Measurements from ENCODE around the gene TRIM7. TPM values are rescaled to one million over a fixed set of nuclear protein-coding genes. Genes with fewer than 3 reads are reported as not detected.
"Not testable (repeated sequence)": the region's sequence is repeated elsewhere in the genome, so short reads cannot be mapped to it uniquely, and the experiment has no call there.

The TRIM7 gene
- total RNA-seq, 1 donor from 2014 or later, result 6.4 TPM

DNA sequence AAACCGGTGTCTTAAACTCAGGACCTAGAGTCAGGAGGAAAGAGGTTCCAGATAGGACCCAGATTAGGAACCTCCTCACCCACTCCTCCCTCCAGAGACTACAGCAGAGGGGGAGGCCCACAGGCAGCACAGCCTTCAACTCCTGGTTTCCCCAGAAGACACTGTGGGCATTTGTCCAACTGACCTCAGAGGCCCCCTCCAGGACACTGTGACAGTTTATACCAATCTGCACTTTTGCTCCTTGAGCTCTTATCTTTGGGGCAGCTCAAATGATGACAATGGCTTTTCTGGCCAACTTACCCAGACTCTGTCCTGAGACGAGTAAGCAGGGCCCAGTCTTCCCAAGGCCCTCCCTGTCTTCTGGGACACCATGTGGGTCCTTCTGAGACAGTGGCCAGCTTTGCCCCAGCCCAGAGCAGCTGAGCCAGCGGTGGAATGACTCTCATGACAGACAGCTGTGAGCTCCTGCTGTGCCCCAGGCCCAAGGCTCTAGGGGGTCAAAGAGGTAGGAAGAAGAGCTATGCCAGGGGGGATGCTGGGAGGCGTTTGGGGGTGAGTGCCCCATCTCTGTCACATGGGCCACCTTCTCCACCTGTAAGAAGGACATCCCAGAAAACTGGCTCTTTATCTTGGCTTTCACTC, 43.3 kb downstream of the TRIM7 start:
- intact Hi-C loops (cut with DNase I), result no loop called here
- no peak for DNase-seq (ENCODE audit: low spot score)

GRCh38 chr5:181160755-181161533, 44.1 kb downstream of the TRIM7 start:
- intact Hi-C loops (cut with DNase I); DNase-seq (ENCODE audit: low spot score): not testable (repeated sequence)

DNA sequence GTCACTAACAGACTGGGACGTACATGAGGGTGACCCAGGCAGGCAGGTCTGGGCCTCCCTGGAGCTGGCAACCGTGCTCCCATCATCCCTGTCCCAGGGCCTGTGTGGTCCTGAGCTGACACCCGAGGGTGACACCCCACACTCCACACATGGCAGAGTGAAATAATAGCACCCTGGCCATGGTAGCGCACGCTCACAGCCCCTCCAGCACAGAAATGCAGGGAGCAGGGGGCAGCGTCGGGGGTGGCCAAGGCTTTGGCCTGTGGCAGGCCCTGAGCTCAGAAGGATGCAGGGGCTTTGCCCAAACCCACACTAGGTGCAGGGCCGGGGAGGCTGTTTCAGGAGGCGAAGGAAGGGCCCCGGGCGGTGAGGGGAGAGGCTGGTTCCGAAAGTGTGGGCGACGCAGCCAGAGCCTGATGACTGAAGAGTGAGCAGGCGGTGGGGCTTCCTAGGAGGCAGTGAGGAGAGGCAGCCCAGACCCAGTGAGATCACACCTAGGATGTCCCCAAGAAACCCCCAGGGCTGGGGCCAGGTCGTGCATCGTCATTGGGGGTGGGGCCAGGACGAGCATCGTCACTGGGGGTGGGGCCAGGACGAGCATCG, 44.7 kb downstream of the TRIM7 start:
- intact Hi-C loops (cut with DNase I), result no loop called here
- no peak for DNase-seq (ENCODE audit: low spot score)

DNA sequence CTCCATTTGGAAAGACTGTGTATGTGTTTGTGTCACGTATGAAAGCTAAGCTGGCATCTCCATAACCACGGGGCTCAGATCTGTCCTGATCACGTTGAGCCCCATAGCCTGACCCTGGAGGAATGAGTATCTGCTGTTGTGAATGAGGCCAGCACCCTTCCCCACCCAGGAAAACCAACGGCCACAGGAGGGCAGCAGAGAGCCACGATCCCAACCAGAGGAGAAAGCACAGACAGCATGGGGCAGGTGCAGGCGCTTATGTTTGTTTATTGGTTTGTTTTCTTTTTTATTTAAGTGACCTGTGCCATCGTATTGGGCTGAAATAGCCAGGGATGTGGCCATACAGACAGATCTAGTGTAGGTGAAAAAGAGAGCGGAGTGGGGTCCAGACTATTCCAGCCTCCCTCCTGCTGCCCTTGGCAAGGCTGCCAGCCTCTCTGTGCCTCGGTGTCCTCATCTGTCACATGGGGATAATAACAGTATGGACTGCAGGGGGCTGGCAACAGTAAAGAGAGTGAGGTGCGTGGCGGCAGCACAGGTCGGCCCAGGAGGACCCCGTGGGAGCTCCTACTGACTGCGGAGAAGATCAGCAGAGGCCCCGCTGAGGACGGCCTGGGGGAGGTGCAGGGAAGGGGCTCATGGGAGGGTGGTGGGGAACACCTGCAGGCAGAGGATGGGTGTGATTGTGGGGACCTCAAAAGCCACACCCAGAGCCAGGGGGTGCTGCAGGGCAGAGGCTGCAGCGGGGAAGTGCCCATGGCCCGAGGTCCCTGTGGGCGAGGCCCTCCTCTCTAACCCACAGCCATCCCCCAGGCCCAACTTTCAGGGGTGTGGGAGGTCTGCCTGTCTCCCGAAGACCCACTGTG, 45.5 kb downstream of the TRIM7 start:
- intact Hi-C loops (cut with DNase I), result loop anchor here (5.0 to 10.0 kb wide), 2 partner anchors 285 to 372 kb away; no protein-coding TSS in a partner anchor
- peak; percentile 92 for DNase-seq (ENCODE audit: low spot score)

GRCh38 chr5:181158869-181159268, 46.1 kb downstream of the TRIM7 start:
- intact Hi-C loops (cut with DNase I), result loop anchor here (5.0 to 10.0 kb wide), 2 partner anchors 284 to 372 kb away; no protein-coding TSS in a partner anchor

DNA sequence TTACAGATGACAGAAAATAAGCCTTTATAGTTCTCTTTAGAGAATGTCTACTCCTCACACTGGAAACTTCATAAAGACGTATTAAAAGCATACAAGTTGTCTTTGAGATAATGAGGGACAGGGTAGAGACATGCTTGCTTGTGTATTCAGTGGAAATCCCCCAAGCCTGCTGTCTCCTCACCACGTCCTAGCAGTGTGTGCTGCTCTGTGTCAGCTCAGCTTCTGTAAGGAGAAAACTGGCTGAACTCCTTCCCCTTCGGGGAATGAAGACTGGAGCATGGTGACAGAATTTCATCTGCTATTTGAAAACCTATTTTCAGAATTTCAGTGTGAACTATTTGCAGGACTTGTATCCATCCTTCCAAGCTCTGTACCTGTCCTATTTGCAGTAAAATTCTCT, 48.2 kb downstream of the TRIM7 start:
- no peak for DNase-seq (ENCODE audit: low spot score)
- intact Hi-C loops (cut with DNase I), result loop anchor here (5.0 to 10.0 kb wide), 2 partner anchors 282 to 369 kb away; no protein-coding TSS in a partner anchor

More at GRCh38 chr5:181158869-181159268, 46.1 kb downstream of the TRIM7 start:
- no peak for DNase-seq (ENCODE audit: low spot score)

GRCh38 chr5:181153814-181154213, 51.2 kb downstream of the TRIM7 start:
- intact Hi-C loops (cut with DNase I), result loop anchor here (10.0 kb wide), 1 partner anchor 279 kb away; no protein-coding TSS in a partner anchor
- no peak for DNase-seq (ENCODE audit: low spot score)

GRCh38 chr5:181152406-181152805, 52.6 kb downstream of the TRIM7 start:
- intact Hi-C loops (cut with DNase I), result loop anchor here (10.0 kb wide), 1 partner anchor 278 kb away; no protein-coding TSS in a partner anchor

DNA sequence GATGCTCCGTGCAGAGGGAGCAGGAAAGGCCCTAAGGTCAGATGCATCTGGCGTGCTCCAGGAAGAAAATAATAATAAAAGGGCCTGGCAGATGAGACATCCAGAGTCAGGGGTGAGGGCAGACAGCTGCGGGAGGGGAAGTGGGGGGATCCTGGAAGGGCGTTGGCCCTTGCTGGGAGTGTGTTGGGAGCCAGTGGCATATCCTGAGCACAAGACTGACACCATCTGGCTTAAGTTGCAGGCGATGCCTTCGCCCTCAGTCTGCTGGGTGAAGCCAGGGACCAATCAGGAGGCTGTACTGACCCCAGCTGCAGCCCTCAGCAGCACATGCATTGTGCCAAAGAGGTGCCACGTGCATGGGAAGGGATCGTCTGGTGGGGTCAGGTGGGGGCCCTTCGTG, 53.9 kb downstream of the TRIM7 start:
- no peak for DNase-seq (ENCODE audit: low spot score)
- intact Hi-C loops (cut with DNase I), result loop anchor here (10.0 kb wide), 1 partner anchor 276 kb away; no protein-coding TSS in a partner anchor

More at GRCh38 chr5:181152406-181152805, 52.6 kb downstream of the TRIM7 start:
- no peak for DNase-seq (ENCODE audit: low spot score)

GRCh38 chr5:181149806-181150733, 54.9 kb downstream of the TRIM7 start:
- intact Hi-C loops (cut with DNase I), result loop anchor here (10.0 kb wide), 1 partner anchor 275 kb away; no protein-coding TSS in a partner anchor
- peak; percentile 57 for DNase-seq (ENCODE audit: low spot score)

DNA sequence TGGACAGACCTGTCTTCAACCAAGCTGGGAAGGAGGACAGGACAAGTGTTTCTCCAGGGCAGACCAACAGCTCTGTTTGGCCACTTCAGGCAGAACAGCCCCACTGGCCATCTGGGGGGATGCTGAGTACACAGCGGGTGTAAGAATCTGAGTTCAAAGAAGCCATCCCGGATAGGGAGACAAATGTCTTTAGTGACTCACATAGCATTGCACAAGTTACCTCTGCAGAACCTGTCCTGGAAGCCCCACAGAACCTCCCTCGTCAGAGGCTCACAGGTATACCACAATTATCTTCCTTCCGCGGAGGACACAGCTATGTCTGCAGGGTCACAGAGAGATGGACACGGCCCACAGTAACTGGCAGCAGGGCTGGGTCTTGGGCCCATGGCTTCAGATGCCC, 55.6 kb downstream of the TRIM7 start:
- no peak for DNase-seq (ENCODE audit: low spot score)
- intact Hi-C loops (cut with DNase I), result no loop called here

GRCh38 chr5:181146927-181147636, 57.9 kb downstream of the TRIM7 start, which contains the start of gene OR2V2:
Gene OR2V2, plus strand, starts transcription at chr5:181147586. Its CDS starts 7,357 bp downstream, at chr5:181154943.
- intact Hi-C loops (cut with DNase I); DNase-seq (ENCODE audit: low spot score): not testable (repeated sequence)

DNA sequence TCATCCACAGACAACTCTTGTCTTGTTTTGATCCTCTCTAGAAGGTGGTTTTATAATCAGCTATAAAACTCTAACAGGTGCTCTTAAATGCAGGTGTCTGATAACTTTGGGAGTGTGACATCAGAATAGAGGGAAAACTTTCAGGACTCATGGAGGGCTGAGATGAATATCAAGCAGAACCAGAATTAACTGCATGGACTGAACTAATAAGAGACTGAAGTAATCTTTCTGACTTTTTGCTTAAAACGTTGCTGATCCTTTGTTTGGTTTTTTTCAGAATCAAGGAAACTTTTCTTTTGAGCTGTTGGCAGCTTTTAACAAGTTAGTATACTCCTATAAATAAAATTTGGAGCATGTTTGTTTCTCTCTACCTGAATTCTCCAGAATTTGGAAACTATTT, 59.9 kb downstream of the TRIM7 start:
- no peak for DNase-seq (ENCODE audit: low spot score)
- intact Hi-C loops (cut with DNase I), result no loop called here
